ENCODE data around the gene RASGRP2. TPM values are rescaled to one million over a fixed set of nuclear protein-coding genes. Genes with fewer than 3 reads are reported as not detected.

RASGRP2 gene
- total RNA-seq, 1 experiment from 2014 or later, result 26.9 TPM

DNA sequence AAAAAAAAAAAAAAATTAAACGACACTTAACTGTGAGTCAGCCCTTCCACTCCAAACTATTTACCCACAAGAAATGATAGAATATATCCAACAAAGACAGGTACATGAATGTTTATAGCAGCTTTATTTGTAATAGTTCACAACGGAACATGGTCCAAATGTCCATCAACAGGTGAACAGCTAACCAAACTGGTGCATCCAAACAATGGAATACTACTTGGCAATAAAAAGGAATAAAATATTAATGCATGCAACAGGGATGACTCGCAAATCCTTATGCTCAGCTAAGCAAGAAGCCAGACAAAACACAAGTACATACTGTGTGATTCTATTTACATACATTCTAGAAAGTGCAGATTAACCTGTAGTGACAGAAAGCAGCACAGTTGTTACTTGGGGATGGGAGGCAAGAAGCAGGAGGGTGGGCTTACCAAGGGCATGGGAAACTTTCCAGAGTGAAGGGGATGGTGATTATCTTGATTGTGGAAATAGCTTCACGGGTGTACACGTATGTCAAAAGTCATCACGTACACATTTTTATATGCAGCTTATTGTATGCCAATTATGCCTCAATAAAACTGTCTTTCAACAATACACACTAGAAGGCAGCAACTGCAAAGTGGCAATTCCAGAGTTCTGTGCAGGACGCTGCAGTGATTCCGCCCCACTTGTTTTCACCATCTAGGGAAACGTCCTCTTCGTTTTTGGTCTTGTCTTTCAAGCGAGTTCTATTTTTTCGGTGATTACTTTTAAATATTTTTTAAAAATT, 41.1 kb upstream of the RASGRP2 start:
- Histone ChIP-seq H2BK120ac (ENCODE audit: low read depth, low read length, poor library complexity, severe bottlenecking) (no peak overlapping the region), H3K4me1 (ENCODE audit: insufficient read depth, low read length) (no peaks in the 10 kb centered on the region), H3K18ac (ENCODE audit: insufficient read length, low read depth, low read length) (no peak overlapping the region), H3K9me3 (ENCODE audit: control insufficient read depth, low read depth, low read length) (no peaks in the 10 kb centered on the region), H2AK5ac (ENCODE audit: insufficient read length, low read length) (no peak overlapping the region), H4K91ac (ENCODE audit: insufficient read length, low read depth, low read length) (no peak overlapping the region), H3K23ac (ENCODE audit: insufficient read length, low read depth, low read length) (no peak overlapping the region), H4K5ac (ENCODE audit: insufficient read length, low read depth, low read length) (no peak overlapping the region), H3K27me3 (ENCODE audit: insufficient read depth, low read length) (no peaks in the 10 kb centered on the region), H3K9ac (ENCODE audit: extremely low read depth, insufficient read length, low read length) (no peak overlapping the region), H3K4ac (ENCODE audit: low read depth, low read length) (no peak overlapping the region), H3K56ac (ENCODE audit: insufficient read length, low read depth, low read length) (no peak overlapping the region), H2BK5ac (ENCODE audit: insufficient read length, low read length) (no peak overlapping the region), H4K8ac (replicated peaks; ENCODE audit: insufficient read length, low read depth, low read length) (no peak overlapping the region), H4K20me1 (ENCODE audit: control insufficient read depth, insufficient read depth, insufficient read length) (no peaks in the 10 kb centered on the region), H2BK15ac (ENCODE audit: low read depth, low read length) (no peak overlapping the region), H3K4me2 (ENCODE audit: insufficient read depth, insufficient read length, low read length) (no peak overlapping the region), H2AFZ (ENCODE audit: low read length) (no peak overlapping the region), H2BK20ac (ENCODE audit: low read depth, low read length, poor library complexity, severe bottlenecking) (no peak overlapping the region), H3K23me2 (ENCODE audit: insufficient read length, low read depth, low read length, poor library complexity, severe bottlenecking) (no peaks in the 10 kb centered on the region), H2BK12ac (ENCODE audit: insufficient read length, low read depth, low read length) (no peak overlapping the region), H3K27ac (ENCODE audit: insufficient read length, low read depth, low read length) (no peak overlapping the region), H3K79me2 (ENCODE audit: insufficient read depth, low read length) (no peaks in the 10 kb centered on the region), H3T11ph (ENCODE audit: low read length) (no peak overlapping the region), H3K14ac (ENCODE audit: insufficient read depth, low read length) (no peak overlapping the region), H3K79me1 (ENCODE audit: insufficient read depth, low read depth, low read length, poor library complexity, severe bottlenecking) (no peaks in the 10 kb centered on the region)
- Mint-ChIP-seq H3K36me3 (ENCODE audit: insufficient read depth in 1 of 3, low read depth in 3 of 3) (peaks cover 0 to 4% (median under 1%) of the 10 kb centered on the region in 3 experiments; a peak in 2 of 7 replicates), H3K4me3 (no peak overlapping the region), H3K27ac (no peak overlapping the region), H3K9me3 (no peaks in the 10 kb centered on the region), H3K4me1 (peaks cover 4 to 5% of the 10 kb centered on the region in 2 experiments; a peak in 2 of 4 replicates), H3K27me3 (ENCODE audit: low read depth) (no peaks in the 10 kb centered on the region)
- WGBS (ENCODE audit: extremely low coverage, insufficient read length, low lambda C conversion rate), result no CpG with 5 or more reads among the region's 12 CpGs
- DNase-seq, result no peak
- TF ChIP-seq, protein P1, sequence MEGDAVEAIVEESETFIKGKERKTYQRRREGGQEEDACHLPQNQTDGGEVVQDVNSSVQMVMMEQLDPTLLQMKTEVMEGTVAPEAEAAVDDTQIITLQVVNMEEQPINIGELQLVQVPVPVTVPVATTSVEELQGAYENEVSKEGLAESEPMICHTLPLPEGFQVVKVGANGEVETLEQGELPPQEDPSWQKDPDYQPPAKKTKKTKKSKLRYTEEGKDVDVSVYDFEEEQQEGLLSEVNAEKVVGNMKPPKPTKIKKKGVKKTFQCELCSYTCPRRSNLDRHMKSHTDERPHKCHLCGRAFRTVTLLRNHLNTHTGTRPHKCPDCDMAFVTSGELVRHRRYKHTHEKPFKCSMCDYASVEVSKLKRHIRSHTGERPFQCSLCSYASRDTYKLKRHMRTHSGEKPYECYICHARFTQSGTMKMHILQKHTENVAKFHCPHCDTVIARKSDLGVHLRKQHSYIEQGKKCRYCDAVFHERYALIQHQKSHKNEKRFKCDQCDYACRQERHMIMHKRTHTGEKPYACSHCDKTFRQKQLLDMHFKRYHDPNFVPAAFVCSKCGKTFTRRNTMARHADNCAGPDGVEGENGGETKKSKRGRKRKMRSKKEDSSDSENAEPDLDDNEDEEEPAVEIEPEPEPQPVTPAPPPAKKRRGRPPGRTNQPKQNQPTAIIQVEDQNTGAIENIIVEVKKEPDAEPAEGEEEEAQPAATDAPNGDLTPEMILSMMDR (conservative IDR thresholded peaks at IDR 0.05), result no peak
